Stomach (tissue), 9 donors: ENCODE results near the gene ATP11C. TPM values are rescaled to one million over a fixed set of nuclear protein-coding genes. Genes with fewer than 3 reads are reported as not detected.

Source experiments
- DNase-seq, 2 donors: peaks; one replicate each; pipeline versions ENCODE4 v3.0.0 to v3.0.0-alpha.2; 2013 to 2019
- H3K27ac ChIP-seq, 5 donors: fragments of 200-600 bp in 4 of 5; sonication (generic) in 4 of 5; one replicate each; pipeline ENCODE4 v1.5.1; 2013 to 2019; ENCODE audit warnings: mild to moderate bottlenecking in 1 of 5, moderate library complexity in 1 of 5
- H3K27me3 ChIP-seq, 3 donors: fragments of 200-600 bp; sonication (generic); one replicate each; pipeline ENCODE4 v1.5.1; 2017 to 2019; ENCODE audit warnings: mixed run types in 1 of 3
- H3K36me3 ChIP-seq, 4 donors: fragments of 200-600 bp; sonication (generic); 1 replicate in 3 of 4; 2 replicates in 1 of 4; pipeline ENCODE4 v1.5.1; 2016 to 2019
- H3K4me1 ChIP-seq, 4 donors: fragments of 200-600 bp; sonication (generic); one replicate each; pipeline ENCODE4 v1.5.1; 2016 to 2019
- H3K4me3 ChIP-seq, 4 donors: fragments of 200-600 bp; sonication (generic) in 3 of 4; one replicate each; pipeline ENCODE4 v1.5.1; 2016 to 2019; ENCODE audit warnings: mild to moderate bottlenecking in 1 of 4
- H3K9me3 ChIP-seq, 4 donors: fragments of 200-600 bp; sonication (generic); one replicate each; pipeline ENCODE4 v1.5.1; 2016 to 2019
- EP300 ChIP-seq: sonication (generic); formaldehyde crosslinking; IDR thresholded peaks from one replicate; pipeline ENCODE4 v1.6.1; 2017; ENCODE audit warnings: antibody characterized with exemption
- POLR2A ChIP-seq, 4 donors: fragments of 450-650 bp; IDR thresholded peaks; one replicate each; pipeline ENCODE4 v1.6.1; 2016; ENCODE audit warnings: antibody characterized with exemption in 4 of 4, control low read depth in 2 of 4, mild to moderate bottlenecking in 1 of 4, moderate library complexity in 1 of 4
- POLR2AphosphoS5 ChIP-seq, 3 donors: sonication (generic); formaldehyde crosslinking; IDR thresholded peaks; one replicate each; pipeline ENCODE4 v1.6.1; 2016; ENCODE audit warnings: antibody characterized with exemption in 3 of 3
- WGBS, 5 donors: extraction: QIAGEN DNeasy Blood & Tissue Kit in 3 of 5; methylation state at CpG; one replicate each; pipeline versions ENCODE4 v1.1.5 to v1.1.7; 2013 to 2018; 5-methylcytosine and 5-hydroxymethylcytosine counted together
- intact Hi-C: fragments of 100-400 bp; cut with DNase I; formaldehyde crosslinking; loops from one replicate; pipeline ENCODE4 v1.15.1; 2023; ENCODE audit warnings: low total_unique reads
- polyA plus RNA-seq, 3 donors: library from polyadenylated mRNA; stranded (reverse); fragments of 200-250 nt; gene quantifications; one replicate each; pipeline ENCODE4 v1.2.3, GENCODE V29; 2013
- total RNA-seq, 5 donors: library from RNA; depleted of rRNA; stranded (reverse); fragments of >200 nt; gene quantifications; one replicate each; pipeline versions ENCODE4 v1.1.0 to v1.2.3, GENCODE V29; 2014 to 2016
- TF ChIP-seq, protein P1 (sequence below), 7 experiments: fragments of 450-650 bp in 4 of 7; fragments of 200-600 bp in 3 of 7; sonication (generic) in 3 of 7; IDR thresholded peaks; one replicate each; pipeline ENCODE4 v1.5.1; 2016 to 2019; ENCODE audit warnings: antibody characterized with exemption in 7 of 7, control low read depth in 2 of 7, mild to moderate bottlenecking in 1 of 7
- donor health status: healthy with polysubstance abuse.
- donor health status: Bipolar disorder and iron deficiency.
- donor health status: healthy.

The ATP11C gene
- total and polyA plus RNA-seq, 8 donors, result 3.3 to 46.4 (median 10.9) TPM

DNA sequence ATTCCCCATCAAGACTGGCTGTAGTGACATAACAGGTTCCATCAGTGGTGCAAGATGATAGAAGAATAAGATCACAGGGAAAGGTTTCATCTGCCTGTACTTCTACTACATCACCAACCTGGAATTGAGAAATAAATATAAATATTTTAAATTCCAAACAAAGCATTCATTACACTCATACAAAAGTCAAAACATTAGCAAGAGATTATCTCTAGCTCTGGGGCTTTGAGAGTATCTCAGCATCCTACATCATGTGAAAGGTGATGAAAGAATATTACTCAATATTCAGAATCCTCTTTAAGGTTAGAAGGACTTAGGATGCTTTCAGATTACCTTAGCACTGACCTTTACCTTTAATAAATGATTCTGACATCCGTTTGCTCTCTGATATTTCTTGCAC is 128.4 kb downstream of the ATP11C start:
- H3K9me3 ChIP-seq, result no peaks in the 10 kb centered on the region
- DNase-seq, result no peak
- no peak overlapping the region for H3K27ac ChIP-seq
- peaks cover 0 to 29% (median 19%) of the 10 kb centered on the region in 4 donors for H3K36me3 ChIP-seq
- TF ChIP-seq, protein P1, sequence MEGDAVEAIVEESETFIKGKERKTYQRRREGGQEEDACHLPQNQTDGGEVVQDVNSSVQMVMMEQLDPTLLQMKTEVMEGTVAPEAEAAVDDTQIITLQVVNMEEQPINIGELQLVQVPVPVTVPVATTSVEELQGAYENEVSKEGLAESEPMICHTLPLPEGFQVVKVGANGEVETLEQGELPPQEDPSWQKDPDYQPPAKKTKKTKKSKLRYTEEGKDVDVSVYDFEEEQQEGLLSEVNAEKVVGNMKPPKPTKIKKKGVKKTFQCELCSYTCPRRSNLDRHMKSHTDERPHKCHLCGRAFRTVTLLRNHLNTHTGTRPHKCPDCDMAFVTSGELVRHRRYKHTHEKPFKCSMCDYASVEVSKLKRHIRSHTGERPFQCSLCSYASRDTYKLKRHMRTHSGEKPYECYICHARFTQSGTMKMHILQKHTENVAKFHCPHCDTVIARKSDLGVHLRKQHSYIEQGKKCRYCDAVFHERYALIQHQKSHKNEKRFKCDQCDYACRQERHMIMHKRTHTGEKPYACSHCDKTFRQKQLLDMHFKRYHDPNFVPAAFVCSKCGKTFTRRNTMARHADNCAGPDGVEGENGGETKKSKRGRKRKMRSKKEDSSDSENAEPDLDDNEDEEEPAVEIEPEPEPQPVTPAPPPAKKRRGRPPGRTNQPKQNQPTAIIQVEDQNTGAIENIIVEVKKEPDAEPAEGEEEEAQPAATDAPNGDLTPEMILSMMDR (IDR thresholded peaks at IDR 0.05), result no peak
- no peak for TF ChIP-seq EP300
- no peak for TF ChIP-seq POLR2AphosphoS5 (IDR thresholded peaks at IDR 0.05)
- TF ChIP-seq POLR2A (IDR thresholded peaks at IDR 0.05), result no peak
- intact Hi-C loops, result no loop called here
- no peak overlapping the region for H3K4me3 ChIP-seq
- no peaks in the 10 kb centered on the region for H3K27me3 ChIP-seq
- 54 to 92% (median 76%) methylated on average over 1 of the region's 1 CpG for WGBS, 5 donors
- no peaks in the 10 kb centered on the region for H3K4me1 ChIP-seq

DNA sequence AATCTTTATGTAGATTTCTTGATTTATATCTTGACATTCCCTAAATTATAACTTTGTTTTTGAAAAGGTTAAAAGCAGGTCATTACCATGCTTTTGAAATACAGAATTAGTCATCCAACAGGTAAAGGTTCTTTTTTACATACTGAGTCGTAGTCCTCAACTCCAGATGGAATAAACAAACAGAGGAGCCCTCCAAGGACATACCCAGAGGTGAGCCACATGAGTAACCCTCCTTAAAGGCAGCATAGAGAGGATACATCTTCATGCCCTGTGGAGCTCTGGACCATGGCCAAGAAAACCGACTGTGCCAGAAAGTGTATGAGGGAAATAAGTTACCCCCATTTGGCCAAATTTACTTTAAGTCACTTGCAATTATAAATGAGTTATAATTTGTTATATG is 129.6 kb downstream of the ATP11C start:
- Histone ChIP-seq H3K36me3 (peaks cover 0 to 29% (median 19%) of the 10 kb centered on the region in 4 donors), H3K4me1 (no peaks in the 10 kb centered on the region), H3K27ac (no peak overlapping the region), H3K4me3 (no peak overlapping the region), H3K9me3 (no peaks in the 10 kb centered on the region), H3K27me3 (no peaks in the 10 kb centered on the region)
- 37 to 67% (median 58%) methylated on average over 2 of the region's 2 CpGs for WGBS, 5 donors
- no peak for TF ChIP-seq EP300
- TF ChIP-seq POLR2AphosphoS5 (IDR thresholded peaks at IDR 0.05), result no peak
- TF ChIP-seq, protein P1 (IDR thresholded peaks at IDR 0.05), result no peak
- no peak for TF ChIP-seq POLR2A (IDR thresholded peaks at IDR 0.05)
- intact Hi-C loops, result no loop called here
- DNase-seq, result no peak

DNA sequence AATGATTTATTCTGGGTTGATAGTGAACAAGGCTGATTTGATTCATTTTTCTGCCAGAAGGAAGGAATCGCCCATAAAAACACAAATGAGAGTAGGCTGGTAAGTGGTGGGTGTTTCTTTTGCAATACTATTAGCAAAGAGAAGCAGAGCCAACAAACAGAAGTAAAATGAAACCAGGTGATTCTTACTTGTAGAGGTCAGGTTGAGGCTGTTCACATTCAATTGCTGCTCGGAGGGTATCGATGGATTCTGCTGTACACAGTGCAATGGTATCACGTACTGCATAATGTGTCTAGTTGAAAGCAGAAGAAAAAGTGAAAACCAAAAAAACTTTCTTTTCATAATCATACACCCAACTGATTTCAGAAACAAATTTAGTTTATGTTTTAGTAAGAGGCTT is 130.8 kb downstream of the ATP11C start:
- DNase-seq, result no peak
- Histone ChIP-seq H3K36me3 (peaks cover 0 to 29% (median 22%) of the 10 kb centered on the region in 4 donors), H3K27me3 (no peaks in the 10 kb centered on the region), H3K4me1 (no peaks in the 10 kb centered on the region), H3K4me3 (no peak overlapping the region), H3K9me3 (no peaks in the 10 kb centered on the region), H3K27ac (no peak overlapping the region)
- 88 to 99% (median 94%) methylated on average over 4 of the region's 4 CpGs for WGBS, 5 donors
- intact Hi-C loops, result no loop called here
- TF ChIP-seq, protein P1 (IDR thresholded peaks at IDR 0.05), result no peak
- TF ChIP-seq EP300 (no peak), POLR2AphosphoS5 (IDR thresholded peaks at IDR 0.05) (no peak)

DNA sequence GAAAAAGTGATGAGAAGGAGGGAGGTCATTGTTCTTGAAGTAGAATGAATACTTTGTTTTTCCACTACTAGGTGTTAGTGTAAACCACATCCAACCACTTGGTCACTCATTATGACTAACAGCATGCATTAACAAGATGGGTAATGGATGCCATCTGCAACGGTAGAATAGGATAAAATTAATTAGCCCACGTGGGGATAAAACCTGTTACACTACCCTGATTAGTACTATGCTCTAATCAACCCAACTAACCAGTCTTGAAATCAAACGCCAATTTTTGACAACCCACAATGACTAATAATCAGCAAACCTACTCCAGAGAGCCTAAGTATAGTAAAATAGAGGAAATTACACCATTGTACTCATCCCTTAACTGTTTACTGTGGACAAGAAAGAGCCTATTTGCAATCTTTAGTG is 131.4 kb downstream of the ATP11C start:
- 55 to 86% (median 72%) methylated on average over 3 of the region's 3 CpGs for WGBS, 5 donors
- intact Hi-C loops, result no loop called here
- DNase-seq, result no peak
- Histone ChIP-seq H3K4me1 (no peaks in the 10 kb centered on the region), H3K36me3 (peaks cover 0 to 29% (median 22%) of the 10 kb centered on the region in 4 donors), H3K9me3 (no peaks in the 10 kb centered on the region), H3K27ac (no peak overlapping the region), H3K27me3 (no peaks in the 10 kb centered on the region), H3K4me3 (no peak overlapping the region)
- TF ChIP-seq POLR2A (IDR thresholded peaks at IDR 0.05), result no peak
- TF ChIP-seq POLR2AphosphoS5 (IDR thresholded peaks at IDR 0.05), result no peak
- TF ChIP-seq EP300, result no peak
- TF ChIP-seq, protein P1 (IDR thresholded peaks at IDR 0.05), result no peak
